Stimulated activated CD4-positive, alpha-beta T cell treated with anti-CD3 and anti-CD28 coated beads, Interleukin-15, amount 100 ng/mL, for 1 hour (primary cell): ENCODE results near the gene KRT1.

Experiments used
- DNase-seq, 2 donors: peaks; one replicate each; pipeline ENCODE4 v3.0.0-alpha.2; 2020; ENCODE audit warnings: low read depth in 1 of 2, low spot score in 1 of 2

KRT1 gene

DNA sequence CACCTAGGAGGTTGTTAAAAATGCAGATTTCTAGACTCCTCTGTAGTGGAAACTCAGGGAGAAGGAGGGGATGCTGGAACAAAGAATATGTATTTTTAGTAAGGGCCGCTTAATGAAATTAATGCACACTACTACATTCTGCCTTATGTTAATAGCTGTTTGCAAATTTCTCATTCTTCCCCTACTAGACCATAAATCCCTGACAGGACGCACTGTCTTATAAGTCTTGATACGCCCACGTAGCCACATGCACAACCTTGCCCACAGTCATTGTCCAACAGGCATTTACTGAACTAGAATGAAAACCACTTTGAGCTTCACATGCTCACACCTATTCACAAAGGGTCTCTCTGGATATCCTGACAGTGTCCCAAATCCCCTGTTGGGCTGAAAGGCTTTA lies 38.7 kb downstream of the KRT1 start:
- no peak for DNase-seq

DNA sequence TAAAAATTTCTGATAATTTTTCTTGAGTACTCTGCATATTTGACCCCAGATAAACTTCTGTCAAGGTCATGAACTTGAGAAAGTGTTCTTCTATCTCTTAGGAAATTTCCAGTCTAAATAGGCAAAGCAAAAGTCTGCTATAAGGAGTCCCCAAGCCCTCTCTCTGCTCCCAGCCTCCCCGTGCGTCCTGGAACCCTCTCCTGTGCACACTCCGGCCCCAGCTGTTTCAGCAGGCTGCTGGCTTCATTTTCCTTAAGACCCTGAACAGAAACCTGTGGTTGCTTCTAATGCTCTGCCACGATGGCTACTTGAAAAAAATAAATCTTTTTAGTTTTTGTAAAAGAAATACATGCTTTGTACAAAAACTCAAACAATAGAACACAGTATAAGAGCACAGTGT lies 42.9 kb downstream of the KRT1 start:
- no peak for DNase-seq

DNA sequence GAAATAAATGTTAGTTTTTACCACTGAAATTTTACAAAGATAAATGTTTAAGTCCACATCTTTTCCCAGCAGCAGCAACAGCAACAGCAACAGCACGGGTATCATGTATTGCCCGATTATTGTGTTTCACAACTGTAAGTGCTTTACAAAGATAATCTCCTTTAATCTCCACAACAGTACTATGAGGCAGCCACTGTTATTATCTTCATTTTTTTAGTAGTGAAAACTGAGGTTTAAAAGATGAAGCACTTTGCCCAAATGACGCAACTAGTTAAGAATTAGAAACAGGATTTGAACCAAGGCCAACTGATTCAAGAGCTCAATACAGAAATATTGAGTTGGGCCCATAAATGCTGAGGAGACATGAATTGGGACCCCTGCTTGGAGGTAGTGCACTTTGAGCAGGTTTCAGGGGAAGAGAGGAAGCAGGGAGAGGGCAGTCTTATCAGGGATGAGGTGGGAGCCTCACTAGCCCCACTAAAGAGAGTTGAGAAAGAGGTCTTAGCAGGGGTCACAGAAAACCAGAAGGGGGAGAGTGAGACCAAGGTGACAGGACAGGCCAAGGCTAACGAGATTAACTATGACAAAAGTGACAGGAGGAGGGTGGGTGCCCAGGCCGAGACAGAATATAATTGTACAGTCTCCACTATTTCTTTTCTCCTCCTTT lies 43.5 kb downstream of the KRT1 start:
- DNase-seq, result no peak

GRCh38 chr12:52636189-52636588 lies 44.0 kb downstream of the KRT1 start:
- no peak for DNase-seq

DNA sequence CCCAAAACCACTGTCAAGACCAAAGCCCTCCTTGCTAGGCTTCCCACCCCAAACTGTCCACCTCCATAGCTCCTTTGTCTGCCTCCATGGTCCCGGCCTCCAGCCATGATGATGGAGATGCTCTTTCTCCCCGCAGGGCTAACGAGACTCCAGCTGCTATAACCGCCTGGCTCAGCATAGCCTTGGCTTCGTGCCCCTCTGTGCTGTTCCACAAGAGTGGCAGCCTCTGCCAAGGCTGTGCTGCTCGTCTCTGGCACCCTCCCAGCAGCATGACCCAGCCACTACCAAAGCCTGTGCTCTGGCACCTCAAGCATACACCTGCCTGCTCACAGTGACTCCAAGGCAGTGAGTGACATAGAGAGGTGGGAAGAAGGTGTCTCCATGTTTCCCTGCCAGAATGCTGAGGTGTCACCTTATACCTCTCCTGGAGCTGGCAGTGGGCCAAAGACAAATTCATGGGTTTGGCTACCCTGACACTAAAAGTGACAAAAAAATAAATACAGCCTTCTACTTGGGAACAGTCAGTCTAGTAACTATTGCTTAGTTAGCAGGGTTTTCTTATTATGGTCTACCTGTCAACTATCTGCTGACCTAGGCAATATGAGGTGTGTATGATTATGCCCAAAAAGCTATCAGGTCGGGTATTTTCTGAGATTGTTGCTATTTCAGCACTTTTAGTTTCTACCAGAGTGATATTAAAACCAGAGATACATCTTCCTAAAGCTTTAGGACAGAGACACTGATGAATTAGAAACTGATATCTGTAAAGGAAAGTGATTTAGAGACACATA lies 45.7 kb downstream of the KRT1 start:
- no peak for DNase-seq

- no peak for DNase-seq
Observed at GRCh38 chr12:52633383-52633782, 46.8 kb downstream of the KRT1 start.

DNA sequence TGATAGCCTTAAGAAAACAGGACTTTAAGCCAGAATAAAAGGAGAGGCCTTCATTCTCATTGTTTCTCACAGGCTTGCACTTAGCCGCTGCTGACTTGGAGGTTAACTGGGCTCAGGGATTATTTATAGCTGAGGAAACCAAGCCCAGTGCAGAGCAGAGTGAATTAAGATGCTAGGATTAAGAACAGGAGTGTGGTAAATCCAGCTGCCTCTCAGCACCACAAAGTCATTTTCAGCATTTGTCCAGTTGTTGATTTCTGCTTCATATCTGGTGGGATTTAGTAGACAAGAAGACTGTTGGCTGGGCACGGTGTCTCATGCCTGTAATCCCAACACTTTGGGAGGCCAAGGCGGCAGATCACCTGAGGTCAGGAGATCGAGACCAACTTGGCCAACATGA lies 47.6 kb downstream of the KRT1 start:
- no peak for DNase-seq

GRCh38 chr12:52631676-52632459 lies 48.3 kb downstream of the KRT1 start:
- DNase-seq, result no peak

- no peak for DNase-seq
Observed at GRCh38 chr12:52631264-52631663, 48.9 kb downstream of the KRT1 start.

DNA sequence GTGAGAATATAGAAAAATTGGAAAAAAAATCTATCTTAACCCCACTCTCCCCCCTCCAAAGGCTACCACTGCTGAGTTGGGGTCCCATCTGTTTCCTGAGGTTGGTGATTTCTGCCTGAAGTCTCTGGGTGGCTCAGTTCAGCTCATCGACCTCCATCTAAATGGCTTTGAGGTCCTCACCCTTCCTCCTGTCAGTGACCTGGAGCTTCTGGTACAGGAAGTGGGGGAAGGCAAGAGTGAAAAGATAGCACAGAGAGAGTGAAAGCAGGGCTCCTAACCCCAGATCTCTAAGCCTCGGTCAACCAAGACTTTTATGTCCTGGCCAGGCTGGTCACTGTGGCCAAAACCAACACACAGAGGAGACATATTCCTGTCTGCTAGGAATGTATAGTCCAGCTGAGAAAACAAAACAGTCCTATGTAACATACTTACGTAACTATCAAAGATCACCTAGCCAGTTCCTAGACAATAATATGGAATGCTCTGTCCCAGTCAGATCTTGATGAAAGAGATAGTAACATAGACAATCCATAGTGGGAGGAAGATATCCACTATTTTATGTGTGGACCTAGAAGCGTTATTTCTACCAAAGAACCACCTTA lies 49.5 kb downstream of the KRT1 start:
- DNase-seq, result no peak

GRCh38 chr12:52630008-52630500 lies 50.2 kb downstream of the KRT1 start:
- DNase-seq, result no peak

GRCh38 chr12:52629281-52630007 lies 50.8 kb downstream of the KRT1 start:
- DNase-seq, result no peak

DNA sequence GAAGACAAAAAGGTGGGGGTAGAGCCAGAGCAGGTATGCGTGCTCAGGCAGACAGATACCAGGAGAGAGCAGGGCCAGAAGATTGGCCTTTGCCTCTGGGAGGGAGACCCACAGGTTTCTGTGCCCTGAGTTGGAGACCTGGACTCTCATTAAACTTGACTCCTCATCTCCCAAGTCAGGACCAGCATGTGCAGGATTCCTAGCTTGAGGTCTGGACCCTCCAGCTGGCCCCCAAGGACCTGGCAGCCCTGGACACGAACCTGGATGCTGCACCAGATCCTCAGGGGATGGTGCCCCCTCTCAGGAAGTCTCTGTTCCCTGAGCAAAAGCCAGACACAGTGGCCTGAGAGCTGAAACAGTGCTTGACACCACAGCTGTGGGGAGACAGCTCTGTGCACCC lies 51.4 kb downstream of the KRT1 start:
- DNase-seq, result no peak

DNA sequence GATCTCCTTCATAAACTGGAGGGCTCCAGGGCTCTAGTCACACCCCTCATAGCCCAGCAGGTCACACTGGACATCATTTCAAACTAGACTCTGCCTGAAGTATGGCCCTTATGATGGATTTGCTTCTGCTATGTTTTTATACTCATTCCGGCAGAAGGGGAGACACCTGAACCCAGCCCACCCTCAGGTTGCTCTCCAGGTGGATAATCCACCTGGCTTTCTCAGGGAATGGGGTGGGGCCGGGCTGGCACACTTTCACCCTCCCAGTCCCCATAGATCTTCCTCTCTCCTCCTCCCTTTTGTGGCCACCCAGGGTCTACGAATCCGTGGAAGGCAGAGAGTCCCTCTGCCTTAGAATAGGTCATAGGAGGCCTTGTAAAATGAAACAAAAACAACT lies 52.1 kb downstream of the KRT1 start:
- DNase-seq, result no peak

GRCh38 chr12:52627395-52628110 lies 52.7 kb downstream of the KRT1 start:
- no peak for DNase-seq
